ENCODE data around the gene SYDE1.

Gene SYDE1

DNA sequence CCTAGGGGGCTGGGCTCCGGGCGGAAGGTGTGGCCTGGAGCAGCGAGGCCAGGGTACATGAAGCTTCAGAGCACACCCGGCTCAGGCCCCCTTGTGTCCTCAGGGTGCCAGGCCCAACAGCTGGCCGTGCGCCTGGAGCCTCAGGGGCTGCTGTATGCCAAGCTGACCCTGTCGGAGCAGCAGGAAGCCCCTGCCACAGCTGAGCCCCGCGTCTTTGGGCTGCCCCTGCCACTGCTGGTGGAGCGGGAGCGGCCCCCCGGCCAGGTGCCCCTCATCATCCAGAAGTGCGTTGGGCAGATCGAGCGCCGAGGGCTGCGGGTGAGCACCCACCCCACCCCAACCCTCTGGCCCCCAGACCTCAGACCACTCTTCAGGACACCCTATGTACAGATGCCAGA, 3.2 kb downstream of the SYDE1 start:
- peaks cover 10% of the 10 kb centered on the region for H3K4me1 Mint-ChIP-seq
- no peaks in the 10 kb centered on the region for H3K9me3 Mint-ChIP-seq
- no peak overlapping the region for H3K27ac Mint-ChIP-seq
- H3K36me3 Mint-ChIP-seq (ENCODE audit: low read depth), result peaks cover 40% of the 10 kb centered on the region
- peak overlapping the region in 1 of 3 experiments; percentile 55 for H3K4me3 Mint-ChIP-seq
- TF ChIP-seq, protein P1, sequence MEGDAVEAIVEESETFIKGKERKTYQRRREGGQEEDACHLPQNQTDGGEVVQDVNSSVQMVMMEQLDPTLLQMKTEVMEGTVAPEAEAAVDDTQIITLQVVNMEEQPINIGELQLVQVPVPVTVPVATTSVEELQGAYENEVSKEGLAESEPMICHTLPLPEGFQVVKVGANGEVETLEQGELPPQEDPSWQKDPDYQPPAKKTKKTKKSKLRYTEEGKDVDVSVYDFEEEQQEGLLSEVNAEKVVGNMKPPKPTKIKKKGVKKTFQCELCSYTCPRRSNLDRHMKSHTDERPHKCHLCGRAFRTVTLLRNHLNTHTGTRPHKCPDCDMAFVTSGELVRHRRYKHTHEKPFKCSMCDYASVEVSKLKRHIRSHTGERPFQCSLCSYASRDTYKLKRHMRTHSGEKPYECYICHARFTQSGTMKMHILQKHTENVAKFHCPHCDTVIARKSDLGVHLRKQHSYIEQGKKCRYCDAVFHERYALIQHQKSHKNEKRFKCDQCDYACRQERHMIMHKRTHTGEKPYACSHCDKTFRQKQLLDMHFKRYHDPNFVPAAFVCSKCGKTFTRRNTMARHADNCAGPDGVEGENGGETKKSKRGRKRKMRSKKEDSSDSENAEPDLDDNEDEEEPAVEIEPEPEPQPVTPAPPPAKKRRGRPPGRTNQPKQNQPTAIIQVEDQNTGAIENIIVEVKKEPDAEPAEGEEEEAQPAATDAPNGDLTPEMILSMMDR (IDR thresholded peaks at IDR 0.05; ENCODE audit: unreplicated experiment in 3 of 3), result no peak
- no peaks in the 10 kb centered on the region for H3K27me3 Mint-ChIP-seq (ENCODE audit: low read depth)

DNA sequence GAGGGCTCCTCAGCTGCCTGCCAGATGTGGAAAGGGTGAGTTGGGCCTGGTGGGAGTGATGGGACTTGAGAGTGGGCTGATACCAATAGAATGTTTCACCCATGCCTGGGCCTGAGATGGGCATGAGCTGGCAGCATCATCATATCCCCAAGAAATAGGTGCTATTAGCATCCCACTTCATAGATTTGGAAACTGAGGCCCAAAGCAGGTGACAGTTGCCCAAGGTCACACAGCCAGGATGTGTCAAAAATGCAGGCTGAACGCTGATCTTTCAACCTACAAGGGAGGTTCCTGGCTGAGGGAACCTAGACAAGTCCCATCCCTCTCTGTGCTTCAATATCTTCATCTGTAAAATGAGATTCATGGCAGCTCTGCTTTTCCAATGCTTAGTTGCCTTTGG, 4.6 kb downstream of the SYDE1 start:
- peak overlapping the region in 1 of 3 experiments; percentile 61 for H3K4me3 Mint-ChIP-seq
- H3K9me3 Mint-ChIP-seq, result no peaks in the 10 kb centered on the region
- no peaks in the 10 kb centered on the region for H3K27me3 Mint-ChIP-seq (ENCODE audit: low read depth)
- peaks cover 5% of the 10 kb centered on the region for H3K4me1 Mint-ChIP-seq
- H3K27ac Mint-ChIP-seq, result no peak overlapping the region
- H3K36me3 Mint-ChIP-seq (ENCODE audit: low read depth), result peaks cover 44% of the 10 kb centered on the region
- TF ChIP-seq, protein P1 (IDR thresholded peaks at IDR 0.05; ENCODE audit: unreplicated experiment in 3 of 3), result no peak

DNA sequence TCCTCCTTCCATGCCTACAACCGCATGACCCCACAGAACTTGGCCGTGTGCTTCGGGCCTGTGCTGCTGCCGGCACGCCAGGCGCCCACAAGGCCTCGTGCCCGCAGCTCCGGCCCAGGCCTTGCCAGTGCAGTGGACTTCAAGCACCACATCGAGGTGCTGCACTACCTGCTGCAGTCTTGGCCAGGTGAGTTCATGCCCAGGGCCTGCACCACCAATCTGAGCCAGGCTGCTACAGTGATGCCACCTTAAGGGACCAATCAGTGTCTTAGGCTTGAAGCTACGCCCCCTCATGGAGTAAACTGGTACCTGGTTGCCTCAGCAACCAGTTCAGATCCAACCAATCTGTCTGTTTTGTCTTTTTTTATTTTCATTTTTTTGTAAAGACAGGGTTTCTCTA, 5.2 kb downstream of the SYDE1 start:
- Mint-ChIP-seq H3K4me3 (no peak overlapping the region), H3K36me3 (ENCODE audit: low read depth) (peaks cover 50% of the 10 kb centered on the region), H3K27ac (no peak overlapping the region), H3K4me1 (peaks cover 5% of the 10 kb centered on the region), H3K27me3 (ENCODE audit: low read depth) (no peaks in the 10 kb centered on the region), H3K9me3 (no peaks in the 10 kb centered on the region)
- TF ChIP-seq, protein P1 (IDR thresholded peaks at IDR 0.05; ENCODE audit: unreplicated experiment in 3 of 3), result no peak

DNA sequence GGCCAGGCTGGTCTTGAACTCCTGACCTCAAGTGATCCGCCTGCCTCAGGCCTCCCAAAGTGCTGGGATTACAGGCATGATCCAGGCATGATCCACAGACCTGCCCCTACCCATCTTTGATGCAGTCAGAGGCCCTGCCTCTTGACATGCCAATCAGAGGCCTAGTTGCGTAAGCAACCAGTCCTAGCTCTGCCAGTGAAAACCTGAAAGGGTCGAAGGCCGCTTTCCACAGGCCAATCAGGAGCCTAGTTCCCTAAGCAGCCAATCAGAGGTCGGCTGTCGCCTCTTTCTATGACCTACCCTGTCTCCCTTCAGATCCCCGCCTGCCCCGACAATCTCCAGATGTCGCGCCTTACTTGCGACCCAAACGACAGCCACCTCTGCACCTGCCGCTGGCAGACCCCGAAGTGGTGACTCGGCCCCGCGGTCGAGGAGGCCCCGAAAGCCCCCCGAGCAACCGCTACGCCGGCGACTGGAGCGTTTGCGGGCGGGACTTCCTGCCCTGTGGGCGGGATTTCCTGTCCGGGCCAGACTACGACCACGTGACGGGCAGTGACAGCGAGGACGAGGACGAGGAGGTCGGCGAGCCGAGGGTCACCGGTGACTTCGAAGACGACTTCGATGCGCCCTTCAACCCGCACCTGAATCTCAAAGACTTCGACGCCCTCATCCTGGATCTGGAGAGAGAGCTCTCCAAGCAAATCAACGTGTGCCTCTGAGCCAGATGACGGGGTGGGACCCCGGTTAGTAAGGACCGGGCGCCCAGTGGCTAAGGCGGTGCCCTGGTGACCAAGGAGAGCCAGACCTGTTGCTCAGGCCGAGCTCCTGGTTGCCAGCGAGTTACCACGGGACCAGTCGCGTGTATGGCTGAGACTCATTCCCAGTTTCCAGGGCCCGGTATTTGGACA, 6.3 kb downstream of the SYDE1 start:
- no peaks in the 10 kb centered on the region for H3K27me3 Mint-ChIP-seq (ENCODE audit: low read depth)
- H3K27ac Mint-ChIP-seq, result no peak overlapping the region
- no peak overlapping the region for H3K4me3 Mint-ChIP-seq
- no peaks in the 10 kb centered on the region for H3K4me1 Mint-ChIP-seq
- H3K36me3 Mint-ChIP-seq (ENCODE audit: low read depth), result peaks cover 61% of the 10 kb centered on the region
- TF ChIP-seq, protein P1 (IDR thresholded peaks at IDR 0.05; ENCODE audit: unreplicated experiment in 3 of 3), result no peak
- H3K9me3 Mint-ChIP-seq, result no peaks in the 10 kb centered on the region

DNA sequence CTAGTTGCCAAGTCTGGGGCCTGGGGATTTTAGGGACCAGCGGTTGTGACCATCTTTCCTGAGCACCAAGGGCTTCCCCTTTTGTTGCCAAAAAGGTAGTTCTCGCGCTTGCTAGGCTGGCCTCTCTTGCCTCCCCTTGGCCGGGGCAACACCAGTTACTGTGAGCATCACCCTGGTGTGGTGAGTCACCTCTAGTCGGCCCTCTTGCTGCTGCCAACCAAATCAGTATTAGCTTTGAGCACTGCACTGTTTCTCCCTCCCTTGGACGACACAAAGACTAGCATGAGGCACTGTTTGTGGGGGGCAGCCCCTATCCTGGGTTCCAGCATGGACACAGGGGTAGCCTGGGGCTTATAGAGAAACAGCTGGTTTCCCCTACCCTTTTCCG, 6.9 kb downstream of the SYDE1 start:
- Mint-ChIP-seq H3K27ac (no peak overlapping the region), H3K27me3 (ENCODE audit: low read depth) (no peaks in the 10 kb centered on the region), H3K9me3 (no peaks in the 10 kb centered on the region), H3K36me3 (ENCODE audit: low read depth) (peaks cover 67% of the 10 kb centered on the region), H3K4me3 (no peak overlapping the region), H3K4me1 (no peaks in the 10 kb centered on the region)
- TF ChIP-seq, protein P1 (IDR thresholded peaks at IDR 0.05; ENCODE audit: unreplicated experiment in 3 of 3), result no peak

DNA sequence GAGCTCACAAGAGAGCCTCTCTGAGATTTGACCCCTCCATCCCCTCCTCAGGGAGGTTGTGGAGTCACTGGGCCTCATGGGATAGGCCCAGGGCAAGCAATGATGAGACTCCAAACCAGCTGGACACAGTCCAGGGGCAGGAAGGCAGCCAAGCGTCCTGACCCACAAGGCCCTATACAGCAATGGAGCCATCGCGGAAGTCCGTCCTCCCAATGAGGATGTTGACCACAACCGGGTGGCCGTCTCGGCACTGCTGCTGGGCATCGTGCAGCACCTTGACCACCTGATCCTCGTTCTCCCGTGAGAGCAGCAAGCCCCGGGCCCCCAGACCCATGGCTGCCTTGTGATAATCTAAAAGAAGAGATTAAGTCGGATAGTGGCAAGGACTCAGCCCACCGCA, 7.9 kb downstream of the SYDE1 start:
- Mint-ChIP-seq H3K4me1 (no peaks in the 10 kb centered on the region), H3K36me3 (ENCODE audit: low read depth) (peaks cover 74% of the 10 kb centered on the region), H3K9me3 (no peaks in the 10 kb centered on the region), H3K27ac (peak overlapping the region in 2 of 3 experiments; percentile 37 to 69), H3K4me3 (no peak overlapping the region), H3K27me3 (ENCODE audit: low read depth) (no peaks in the 10 kb centered on the region)
- TF ChIP-seq, protein P1 (IDR thresholded peaks at IDR 0.05; ENCODE audit: unreplicated experiment in 3 of 3), result no peak
